OCI-LY3 (cell line): ENCODE data around the gene GOLT1A.
"Not testable (repeated sequence)": the region's sequence is repeated elsewhere in the genome, so short reads cannot be mapped to it uniquely, and the experiment has no call there.

Experiments used
- H2AFZ ChIP-seq: fragments of 200-600, 300-600 bp; shearing (Covaris generic); 2 replicates; pipeline ENCODE4 v1.6.0; 2014; ENCODE audit warnings: antibody characterized with exemption, low read depth, low read length
- H3K27ac ChIP-seq: fragments of 200-600, 300-600 bp; sonication (generic); 2 replicates; pipeline ENCODE4 v1.5.1; 2014; ENCODE audit warnings: mild to moderate bottlenecking, low read length, moderate library complexity, mixed read lengths
- H3K27me3 ChIP-seq: fragments of 200-600, 300-600 bp; sonication (generic); 2 replicates; pipeline ENCODE4 v1.6.1; 2014; ENCODE audit warnings: low read depth, low read length, mixed read lengths
- H3K36me3 ChIP-seq: fragments of 200-600, 300-600 bp; sonication (generic); replicated peaks from 2 replicates; pipeline ENCODE3; 2014; ENCODE audit warnings: low read depth, low read length, mixed read lengths
- H3K4me1 ChIP-seq: fragments of 300-600, 200-600 bp; sonication (generic); 2 replicates; pipeline ENCODE4 v1.6.1; 2014; ENCODE audit warnings: low read length, mixed read lengths
- H3K4me2 ChIP-seq: fragments of 200-600, 300-600 bp; sonication (generic); 2 replicates; pipeline ENCODE4 v1.6.1; 2014; ENCODE audit warnings: low read length, mixed read lengths
- H3K4me3 ChIP-seq: fragments of 300-600, 200-600 bp; sonication (generic); 2 replicates; pipeline ENCODE4 v1.5.1; 2014; ENCODE audit warnings: antibody characterized with exemption, mild to moderate bottlenecking, low read length, moderate library complexity
- H3K79me2 ChIP-seq: fragments of 300-600, 200-600 bp; shearing (Covaris generic); 2 replicates; pipeline ENCODE4 v1.6.1; 2014; ENCODE audit warnings: mild to moderate bottlenecking, low read length, mixed read lengths
- H3K9ac ChIP-seq: fragments of 300-600, 200-600 bp; shearing (Covaris generic); 2 replicates; pipeline ENCODE4 v1.6.0; 2014; ENCODE audit warnings: mild to moderate bottlenecking, low read length, moderate library complexity
- H3K9me3 ChIP-seq: fragments of 200-600, 300-600 bp; shearing (Covaris generic); 2 replicates; pipeline ENCODE4 v1.6.1; 2014; ENCODE audit warnings: low read length, mixed read lengths; ENCODE audit not compliant: insufficient read depth
- H4K20me1 ChIP-seq: fragments of 200-600, 300-600 bp; sonication (generic); 2 replicates; pipeline ENCODE4 v1.6.1; 2016; ENCODE audit warnings: low read length, mixed read lengths; ENCODE audit not compliant: insufficient read depth
- CTCF ChIP-seq: fragments of 200-600, 300-600 bp; sonication (generic); IDR thresholded peaks from 2 replicates; pipeline ENCODE4 v1.5.1; 2014; ENCODE audit warnings: antibody characterized with exemption, low read length, low read depth
- EZH2phosphoT487 ChIP-seq: fragments of 200-600 bp; shearing (Covaris generic); IDR thresholded peaks from 2 replicates; pipeline ENCODE4 v1.6.1; 2018; ENCODE audit warnings: antibody characterized with exemption, mixed run types, low read depth

Gene GOLT1A

DNA sequence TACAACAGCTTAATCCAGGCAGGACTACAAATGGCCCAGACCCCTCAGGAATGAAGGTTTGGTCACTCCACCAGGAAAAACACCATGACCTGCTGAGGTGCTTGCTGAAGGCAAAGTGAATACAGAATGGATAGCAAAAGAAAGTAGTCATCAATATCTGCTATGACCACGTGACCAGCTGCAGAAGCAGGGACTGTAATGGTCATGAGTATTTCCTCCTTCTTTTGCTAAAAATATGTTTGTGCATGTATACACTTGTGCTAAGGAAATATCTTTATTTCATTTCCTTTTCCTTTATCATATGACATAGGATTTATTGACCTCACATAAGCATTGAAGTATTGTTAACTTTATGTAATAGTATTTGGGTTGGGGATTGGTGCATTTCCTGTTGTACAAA is 26.4 kb upstream of the GOLT1A start:
- Histone ChIP-seq H3K79me2 (no peaks in the 10 kb centered on the region), H3K4me2 (no peak overlapping the region), H4K20me1 (no peaks in the 10 kb centered on the region), H3K9me3 (no peaks in the 10 kb centered on the region), H3K27ac (no peak overlapping the region), H3K4me3 (no peak overlapping the region), H3K27me3 (peaks cover 8% of the 10 kb centered on the region; the same call in 1 of the 2 replicates), H2AFZ (no peak overlapping the region), H3K4me1 (no peaks in the 10 kb centered on the region), H3K9ac (no peak overlapping the region), H3K36me3 (no peaks in the 10 kb centered on the region)
- TF ChIP-seq EZH2phosphoT487: no peak
- no peak for TF ChIP-seq CTCF

DNA sequence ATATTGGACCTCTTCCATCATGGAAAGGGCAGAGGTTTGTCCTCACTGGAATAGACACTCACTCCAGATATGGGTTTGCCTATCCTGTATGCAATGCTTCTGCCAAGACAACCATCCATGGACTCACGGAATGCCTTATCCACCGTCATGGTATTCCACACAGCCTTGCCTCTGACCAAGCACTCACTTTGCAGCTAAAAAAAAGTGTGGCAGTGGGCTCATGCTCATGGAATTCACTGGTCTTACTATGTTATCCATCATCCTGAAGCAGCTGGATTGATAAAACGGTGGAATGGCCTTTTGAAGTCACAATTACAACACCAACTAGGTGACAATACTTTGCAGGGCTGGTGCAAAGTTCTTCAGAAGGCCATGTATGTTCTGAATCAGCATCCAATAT is 25.6 kb upstream of the GOLT1A start:
- H2AFZ ChIP-seq, H3K36me3 ChIP-seq, H3K27me3 ChIP-seq, H3K9me3 ChIP-seq, H3K4me3 ChIP-seq, H3K4me1 ChIP-seq, H3K27ac ChIP-seq, H3K79me2 ChIP-seq, H3K4me2 ChIP-seq, H4K20me1 ChIP-seq, H3K9ac ChIP-seq: not testable (repeated sequence)

- not testable (repeated sequence) for H3K4me2 ChIP-seq, H4K20me1 ChIP-seq, H3K36me3 ChIP-seq, H3K9me3 ChIP-seq, H3K79me2 ChIP-seq, H3K4me3 ChIP-seq, H3K9ac ChIP-seq, H3K27ac ChIP-seq, H3K4me1 ChIP-seq, H2AFZ ChIP-seq
- H3K27me3 ChIP-seq: peaks cover 14% of the 10 kb centered on the region
These were observed 24.7 kb upstream of the GOLT1A start for GRCh38 chr1:204238520-204238919.

DNA sequence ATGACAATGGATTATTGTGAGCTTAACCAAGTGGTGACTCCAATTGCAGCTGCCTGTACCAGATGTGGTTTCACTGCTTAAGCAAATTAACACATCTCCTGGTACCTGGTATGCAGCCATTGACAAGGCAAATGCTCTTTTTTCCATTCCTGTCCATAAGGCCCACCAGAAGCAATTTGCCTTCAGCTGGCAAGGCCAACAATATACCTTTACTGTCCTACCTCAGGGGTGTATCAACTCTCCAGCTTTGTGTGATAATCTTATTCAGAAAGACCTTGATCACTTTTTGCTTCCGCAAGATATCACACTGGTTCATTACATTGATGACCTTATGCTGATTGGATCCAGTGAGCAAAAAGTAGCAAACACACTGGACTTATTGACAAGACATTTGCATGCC is 23.7 kb upstream of the GOLT1A start:
- not testable (repeated sequence) for H3K36me3 ChIP-seq, H3K27ac ChIP-seq, H3K9ac ChIP-seq, H2AFZ ChIP-seq, H3K9me3 ChIP-seq, H3K4me3 ChIP-seq, H3K4me2 ChIP-seq, H3K79me2 ChIP-seq, H4K20me1 ChIP-seq, H3K4me1 ChIP-seq
- H3K27me3 ChIP-seq: peaks cover 14% of the 10 kb centered on the region

DNA sequence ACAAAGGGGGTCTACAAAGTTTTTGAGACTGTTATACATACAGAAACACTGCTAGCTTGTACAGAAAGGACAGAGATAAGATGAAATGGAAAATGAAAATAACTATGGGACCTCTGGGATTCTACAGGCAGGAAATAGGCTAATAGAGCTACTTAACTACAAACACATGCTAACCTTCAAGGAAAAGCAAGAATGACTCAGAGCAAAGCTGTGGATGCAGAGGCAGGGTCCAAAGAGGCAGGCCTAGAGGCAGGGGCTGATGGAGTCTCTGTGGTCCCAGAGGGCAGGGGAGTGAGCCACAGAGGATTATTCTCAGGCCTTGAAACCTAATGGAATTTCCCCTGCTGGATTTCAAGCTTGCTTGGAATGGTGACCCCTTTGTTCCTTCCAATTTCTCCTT is 18.7 kb upstream of the GOLT1A start:
- Histone ChIP-seq H3K79me2 (no peaks in the 10 kb centered on the region), H3K36me3 (no peaks in the 10 kb centered on the region), H3K27ac (no peak overlapping the region), H3K27me3 (peaks cover 14% of the 10 kb centered on the region), H3K4me3 (no peak overlapping the region), H3K9me3 (no peaks in the 10 kb centered on the region), H4K20me1 (no peaks in the 10 kb centered on the region), H3K4me2 (no peak overlapping the region), H2AFZ (no peak overlapping the region), H3K4me1 (no peaks in the 10 kb centered on the region), H3K9ac (no peak overlapping the region)
- TF ChIP-seq CTCF (no peak), EZH2phosphoT487 (no peak)

DNA sequence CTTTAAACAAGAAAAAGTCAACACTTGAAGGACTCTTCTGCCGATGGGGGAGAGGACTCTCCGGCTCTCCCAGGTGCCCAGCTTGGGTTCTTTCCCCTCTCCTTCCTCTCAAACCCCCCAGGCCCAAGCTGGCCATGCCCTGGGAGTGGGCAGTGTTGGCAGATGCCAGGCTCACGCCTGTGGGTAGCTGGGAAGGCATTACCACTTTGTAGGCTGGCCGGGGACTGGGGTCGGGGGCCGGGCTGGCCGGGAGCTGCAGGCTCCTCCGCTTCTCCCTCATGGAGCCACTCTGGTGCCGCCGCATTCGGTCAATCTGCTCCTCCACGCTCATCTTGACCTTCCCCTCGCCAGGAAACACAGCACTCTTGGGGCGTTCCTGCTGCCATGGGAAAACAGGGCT is 16.4 kb upstream of the GOLT1A start:
- Histone ChIP-seq H3K4me2 (no peak overlapping the region), H3K9ac (no peak overlapping the region), H3K9me3 (no peaks in the 10 kb centered on the region), H3K4me1 (no peaks in the 10 kb centered on the region), H3K36me3 (no peaks in the 10 kb centered on the region), H2AFZ (no peak overlapping the region), H3K79me2 (no peaks in the 10 kb centered on the region), H4K20me1 (no peaks in the 10 kb centered on the region), H3K4me3 (no peak overlapping the region), H3K27ac (no peak overlapping the region), H3K27me3 (peaks cover 8% of the 10 kb centered on the region)
- TF ChIP-seq EZH2phosphoT487: no peak
- no peak for TF ChIP-seq CTCF
